HepG2 (cell line): ENCODE measurements around the gene NUDT8. TPM values are rescaled to one million over a fixed set of nuclear protein-coding genes. Genes with fewer than 3 reads are reported as not detected.
A peak's percentile ranks its signal among the peaks of the same experiment; 100 is the strongest.

ENCODE experiments used
- CBX5 ChIP-seq: sonication (generic); formaldehyde crosslinking; IDR thresholded peaks from 2 replicates; pipeline ENCODE4 v1.4.0; 2020; ENCODE audit warnings: missing genetic modification reagents, borderline replicate concordance
- DBP ChIP-seq: sonication (generic); formaldehyde crosslinking; IDR thresholded peaks from 2 replicates; pipeline ENCODE4 v1.4.0; 2020; ENCODE audit warnings: missing genetic modification reagents; ENCODE audit errors: not compliant biosample characterization
- EP300 ChIP-seq, 3 experiments: sonication (generic) in 1 of 3; formaldehyde crosslinking in 1 of 3; IDR thresholded peaks; 2 replicates each; pipeline versions ENCODE4 v1.5.1 to v1.6.1; 2011 to 2020; ENCODE audit warnings: low read depth in 2 of 3, low read length in 2 of 3, borderline replicate concordance in 1 of 3, improper control_type of control experiment in 1 of 3, mild to moderate bottlenecking in 1 of 3, missing genetic modification reagents in 1 of 3, moderate library complexity in 1 of 3
- GABPB1 ChIP-seq: IDR thresholded peaks from 2 replicates; pipeline ENCODE4 v1.6.1; 2016; ENCODE audit warnings: mild to moderate bottlenecking, missing genetic modification reagents, moderate library complexity, missing compliant biosample characterization
- HBP1 ChIP-seq: IDR thresholded peaks from 2 replicates; pipeline ENCODE4 v1.6.1; 2016; ENCODE audit warnings: low read depth, control low read depth
- HNRNPK ChIP-seq: fragments of 200-400 bp; formaldehyde crosslinking; IDR thresholded peaks from 2 replicates; pipeline ENCODE4 v1.6.1; 2018; ENCODE audit warnings: low read length, low read depth, moderate library complexity, mild to moderate bottlenecking; ENCODE audit not compliant: poor library complexity, severe bottlenecking
- MAFF ChIP-seq: IDR thresholded peaks from 2 replicates; pipeline ENCODE4 v1.6.1; 2011; ENCODE audit warnings: low read depth, low read length, improper control_type of control experiment
- MIER3 ChIP-seq: IDR thresholded peaks from 2 replicates; pipeline ENCODE4 v1.6.1; 2016; ENCODE audit warnings: missing compliant biosample characterization, borderline replicate concordance
- NFAT5 ChIP-seq: sonication (generic); formaldehyde crosslinking; IDR thresholded peaks from 2 replicates; pipeline ENCODE4 v1.4.0; 2020; ENCODE audit warnings: missing genetic modification reagents
- NR2F6 ChIP-seq, 2 experiments: IDR thresholded peaks; 2 replicates each; pipeline ENCODE4 v1.6.1; 2016; ENCODE audit warnings: antibody characterized with exemption in 1 of 2, mild to moderate bottlenecking in 1 of 2
- POLR2G ChIP-seq: fragments of 200-400 bp; formaldehyde crosslinking; IDR thresholded peaks from 2 replicates; pipeline ENCODE4 v1.6.1; 2018; ENCODE audit warnings: mild to moderate bottlenecking, low read depth, low read length, moderate library complexity
- SRF ChIP-seq: IDR thresholded peaks from 2 replicates; pipeline ENCODE4 v1.6.1; 2011; ENCODE audit warnings: mild to moderate bottlenecking, low read depth, low read length, moderate library complexity
- SUZ12 ChIP-seq: fragments of 150-350 bp; IDR thresholded peaks from 2 replicates; pipeline ENCODE4 v1.6.1; 2014; ENCODE audit warnings: low read depth, low read length
- ZBTB7B ChIP-seq: sonication (generic); formaldehyde crosslinking; IDR thresholded peaks from 2 replicates; pipeline ENCODE4 v1.4.0; 2020; ENCODE audit warnings: missing genetic modification reagents
- ZNF605 ChIP-seq: sonication (generic); formaldehyde crosslinking; IDR thresholded peaks from 2 replicates; pipeline ENCODE4 v1.8.0; 2022; ENCODE audit warnings: mild to moderate bottlenecking, missing genetic modification reagents
- polyA plus RNA-seq, 8 experiments: library from polyadenylated mRNA; depleted of rRNA in 3 of 8; stranded (reverse) in 7 of 8; unstranded in 1 of 8; fragments of >200 nt; fragmentation: Illumina TruSeq in 4 of 8; extraction: Trizol in 4 of 8; gene quantifications; 2 replicates each; pipeline versions ENCODE4 v1.2.1 to v1.2.3, GENCODE V29; 2011 to 2016; ENCODE audit warnings: low read depth in 4 of 8, missing spikeins in 1 of 8, mixed read lengths in 1 of 8; ENCODE audit not compliant: insufficient read depth in 1 of 8
- total RNA-seq, 5 experiments: library from RNA; depleted of rRNA; stranded (reverse); fragments of >200 nt; fragmentation: Illumina TruSeq; extraction: Trizol; gene quantifications; 2 replicates each; pipeline ENCODE4 v1.2.3, GENCODE V29; 2016; ENCODE audit warnings: low read depth in 1 of 5

The NUDT8 gene
- total and polyA plus RNA-seq, 2 of the 13 experiments (the other 11 are each of a cell fraction or from before 2014, with no cell fraction given): 6.7 to 25.8 TPM

- no peak for TF ChIP-seq HBP1 (CRISPR knock-in tag)
- no peak for TF ChIP-seq SRF
- TF ChIP-seq HNRNPK: no peak
- peak; percentile 78 for TF ChIP-seq DBP
- TF ChIP-seq NR2F6 (IDR thresholded peaks at IDR 0.05): peak; percentile 78; the same call in 1 of the 2 replicates
- peak; percentile 83 for TF ChIP-seq NR2F6 (CRISPR knock-in tag; IDR thresholded peaks at IDR 0.05)
- no peak for TF ChIP-seq MAFF
- TF ChIP-seq SUZ12: no peak
- TF ChIP-seq POLR2G: peak; percentile 68
- peak; percentile 47; the same call in 1 of the 2 replicates for TF ChIP-seq CBX5 (CRISPR knock-in tag)
- TF ChIP-seq EP300 (IDR thresholded peaks at IDR 0.05; ENCODE audit: low read depth in 2 of 2, low read length in 2 of 2): 0 out of 4 replicates have a peak, but pooled peaks of 1 of the 2 experiments have one; percentile 41
- TF ChIP-seq EP300 (CRISPR knock-in tag; IDR thresholded peaks at IDR 0.05; ENCODE audit: borderline replicate concordance): 0 out of 2 replicates have a peak, but pooled peaks have one; percentile 36
- TF ChIP-seq ZBTB7B: peak; percentile 82
- no peak for TF ChIP-seq ZNF605 (CRISPR knock-in tag)
- no peak for TF ChIP-seq MIER3 (CRISPR knock-in tag)
- TF ChIP-seq NFAT5 (CRISPR knock-in tag): 0 out of 2 replicates have a peak, but pooled peaks have one; percentile 36
- peak; percentile 88 for TF ChIP-seq GABPB1 (CRISPR knock-in tag)
Measured at GRCh38 chr11:67630228-67630942, 648 bp upstream of the NUDT8 start (continued).
